GM19035 (cell line): ENCODE measurements around the gene SLC28A1.
"Not testable (repeated sequence)": the region's sequence is repeated elsewhere in the genome, so short reads cannot be mapped to it uniquely, and the experiment has no call there.

Experiments
- ATAC-seq: cut with Tn5 transposase; IDR thresholded peaks from one replicate; pipeline ENCODE4 v1.9.1; 2021; ENCODE audit not compliant: unreplicated experiment

The SLC28A1 gene

GRCh38 chr15:84883916-84884781 is at the start of gene SLC28A1:
TSS of gene SLC28A1 (plus strand) at chr15:84884662. CDS start at chr15:84887761, 3,099 bp downstream.
- ATAC-seq = no peak

GRCh38 chr15:84834969-84835368 is 49.5 kb upstream of the SLC28A1 start:
- ATAC-seq = no peak

GRCh38 chr15:84835661-84836337 is 48.7 kb upstream of the SLC28A1 start:
- ATAC-seq = no peak

GRCh38 chr15:84836844-84837243 is 47.6 kb upstream of the SLC28A1 start:
- no peak for ATAC-seq

- no peak for ATAC-seq
These were observed 44.7 kb upstream of the SLC28A1 start for GRCh38 chr15:84839714-84840113.

- ATAC-seq = no peak
These were observed 44.2 kb upstream of the SLC28A1 start for GRCh38 chr15:84840255-84840654.

- no peak for ATAC-seq
These were observed 43.6 kb upstream of the SLC28A1 start for GRCh38 chr15:84840741-84841429.

- no peak for ATAC-seq
These were observed 41.7 kb upstream of the SLC28A1 start for GRCh38 chr15:84842781-84843180.

- no peak for ATAC-seq
These were observed 39.5 kb upstream of the SLC28A1 start for GRCh38 chr15:84844964-84845363.

- not testable (repeated sequence) for ATAC-seq
These were observed 38.8 kb upstream of the SLC28A1 start for GRCh38 chr15:84845631-84846030.

- ATAC-seq = no peak
These were observed 38.2 kb upstream of the SLC28A1 start for GRCh38 chr15:84846269-84846668.

GRCh38 chr15:84847382-84847781 is 37.1 kb upstream of the SLC28A1 start:
- ATAC-seq = no peak

GRCh38 chr15:84852212-84852611 is 32.2 kb upstream of the SLC28A1 start:
- no peak for ATAC-seq

- ATAC-seq = no peak
These were observed 29.3 kb upstream of the SLC28A1 start for GRCh38 chr15:84855136-84855535.

- no peak for ATAC-seq
These were observed 28.7 kb upstream of the SLC28A1 start for GRCh38 chr15:84855765-84856164.

- no peak for ATAC-seq
These were observed 27.6 kb upstream of the SLC28A1 start for GRCh38 chr15:84856731-84857417.

- ATAC-seq = no peak
These were observed 27.0 kb upstream of the SLC28A1 start for GRCh38 chr15:84857418-84858004.

- no peak for ATAC-seq
These were observed 26.2 kb upstream of the SLC28A1 start for GRCh38 chr15:84858231-84858630.

GRCh38 chr15:84859144-84859543 is 25.3 kb upstream of the SLC28A1 start:
- ATAC-seq = no peak

GRCh38 chr15:84859651-84860050 is 24.8 kb upstream of the SLC28A1 start:
- no peak for ATAC-seq

- ATAC-seq = no peak
These were observed 22.7 kb upstream of the SLC28A1 start for GRCh38 chr15:84861781-84862180.
